Prostate gland (tissue), 2 donors: Measurements from ENCODE around the gene ELK3. TPM values are rescaled to one million over a fixed set of nuclear protein-coding genes. Genes with fewer than 3 reads are reported as not detected.

Source experiments
- DNase-seq: peaks from one replicate; pipeline ENCODE4 v3.0.0-alpha.2; 2019; ENCODE audit warnings: low spot score
- H3K27ac ChIP-seq, 2 donors: fragments of 200-600 bp; sonication (generic); 2 replicates each; pipeline ENCODE4 v1.5.1; 2017 to 2019
- H3K27me3 ChIP-seq: fragments of 200-600 bp; sonication (generic); replicated peaks from 2 replicates; pipeline ENCODE4 v1.5.1; 2019; ENCODE audit not compliant: insufficient read depth
- H3K36me3 ChIP-seq, 2 donors: fragments of 200-600 bp; sonication (generic); 1 replicate in 1 of 2; 2 replicates in 1 of 2; pipeline versions ENCODE4 v1.5.1 to v1.8.1; 2017 to 2019
- H3K4me1 ChIP-seq: fragments of 200-600 bp; sonication (generic); replicated peaks from 2 replicates; pipeline ENCODE4 v1.5.1; 2019
- H3K4me3 ChIP-seq, 2 donors: fragments of 200-600 bp; sonication (generic); 2 replicates each; pipeline ENCODE4 v1.5.1; 2017 to 2019
- H3K9me3 ChIP-seq: fragments of 200-600 bp; sonication (generic); 2 replicates; pipeline ENCODE4 v1.5.1; 2017
- CTCF ChIP-seq, 4 experiments: fragments of 200-600 bp in 2 of 4; fragments of 450-650 bp in 2 of 4; sonication (generic) in 2 of 4; IDR thresholded peaks; 1 replicate in 3 of 4; 2 replicates in 1 of 4; pipeline ENCODE4 v1.5.1; 2016 to 2019; ENCODE audit warnings: antibody characterized with exemption in 4 of 4, mild to moderate bottlenecking in 2 of 4, moderate library complexity in 2 of 4
- POLR2A ChIP-seq: fragments of 450-650 bp; IDR thresholded peaks from one replicate; pipeline ENCODE4 v1.6.1; 2016; ENCODE audit warnings: antibody characterized with exemption, mild to moderate bottlenecking
- POLR2AphosphoS5 ChIP-seq: sonication (generic); formaldehyde crosslinking; IDR thresholded peaks from one replicate; pipeline ENCODE4 v1.6.1; 2017; ENCODE audit warnings: antibody characterized with exemption
- WGBS: methylation state at CpG from one replicate; pipeline ENCODE4 v1.1.5; 2018; 5-methylcytosine and 5-hydroxymethylcytosine counted together
- intact Hi-C: fragments of 100-400 bp; cut with DNase I; formaldehyde crosslinking; loops from one replicate; pipeline ENCODE4 v1.14.2; 2022
- total RNA-seq, 2 donors: library from RNA; depleted of rRNA; stranded (reverse); fragments of >200 nt; gene quantifications; one replicate each; pipeline ENCODE4 v1.1.0, GENCODE V29; 2016

Gene ELK3
- total RNA-seq, 2 donors from 2014 or later, result 7.0 to 20.6 TPM

GRCh38 chr12:96248136-96248931, 54.2 kb downstream of the ELK3 start:
- Histone ChIP-seq H3K4me1 (no peaks in the 10 kb centered on the region), H3K27me3 (no peaks in the 10 kb centered on the region), H3K36me3 (no peaks in the 10 kb centered on the region), H3K27ac (no peak overlapping the region), H3K9me3 (no peaks in the 10 kb centered on the region), H3K4me3 (no peak overlapping the region)
- DNase-seq, result no peak
- intact Hi-C loops, result no loop called here
- 85% methylated on average over 17 of the region's 17 CpGs for WGBS
- no peak for TF ChIP-seq CTCF (IDR thresholded peaks at IDR 0.05)
- TF ChIP-seq POLR2AphosphoS5, result no peak
- no peak for TF ChIP-seq POLR2A

- no peaks in the 10 kb centered on the region for H3K9me3 ChIP-seq
- no peaks in the 10 kb centered on the region for H3K27me3 ChIP-seq
- TF ChIP-seq POLR2A (no peak), POLR2AphosphoS5 (no peak)
- H3K4me3 ChIP-seq, result no peak overlapping the region
- H3K36me3 ChIP-seq, result no peaks in the 10 kb centered on the region
- no peaks in the 10 kb centered on the region for H3K4me1 ChIP-seq
- no peak for DNase-seq
- no peak overlapping the region for H3K27ac ChIP-seq
- WGBS, result 65% methylated on average over 16 of the region's 16 CpGs
- intact Hi-C loops, result no loop called here
Observed at GRCh38 chr12:96249196-96250118, 55.3 kb downstream of the ELK3 start.

GRCh38 chr12:96250119-96250685, 56.0 kb downstream of the ELK3 start:
- Histone ChIP-seq H3K4me1 (no peaks in the 10 kb centered on the region), H3K27me3 (no peaks in the 10 kb centered on the region), H3K36me3 (no peaks in the 10 kb centered on the region), H3K27ac (no peak overlapping the region), H3K4me3 (no peak overlapping the region), H3K9me3 (no peaks in the 10 kb centered on the region)
- WGBS, result 93% methylated on average over 7 of the region's 7 CpGs
- intact Hi-C loops, result no loop called here
- DNase-seq, result no peak
- no peak for TF ChIP-seq CTCF (IDR thresholded peaks at IDR 0.05)
- TF ChIP-seq POLR2AphosphoS5, result no peak
- no peak for TF ChIP-seq POLR2A

GRCh38 chr12:96255077-96255476, 60.9 kb downstream of the ELK3 start:
- Histone ChIP-seq H3K27ac (no peak overlapping the region), H3K9me3 (no peaks in the 10 kb centered on the region), H3K27me3 (no peaks in the 10 kb centered on the region), H3K4me3 (no peak overlapping the region), H3K36me3 (no peaks in the 10 kb centered on the region), H3K4me1 (peaks cover 7% of the 10 kb centered on the region)
- 87% methylated on average over 8 of the region's 8 CpGs for WGBS
- DNase-seq, result no peak
- intact Hi-C loops, result no loop called here
- TF ChIP-seq POLR2A, result no peak
- no peak for TF ChIP-seq CTCF (IDR thresholded peaks at IDR 0.05)
- TF ChIP-seq POLR2AphosphoS5, result no peak

GRCh38 chr12:96256672-96257361, 62.6 kb downstream of the ELK3 start:
- Histone ChIP-seq H3K9me3 (no peaks in the 10 kb centered on the region), H3K36me3 (no peaks in the 10 kb centered on the region), H3K27me3 (no peaks in the 10 kb centered on the region), H3K4me3 (no peak overlapping the region), H3K4me1 (peaks cover 7% of the 10 kb centered on the region), H3K27ac (no peak overlapping the region)
- no peak for DNase-seq
- intact Hi-C loops, result no loop called here
- no peak for TF ChIP-seq POLR2A
- TF ChIP-seq POLR2AphosphoS5, result no peak
- TF ChIP-seq CTCF (IDR thresholded peaks at IDR 0.05), result no peak
- WGBS, result 71% methylated on average over 7 of the region's 7 CpGs
